Measurements from ENCODE around the gene SPEF1.

GRCh38 chr20:3786665-3787323 lies 5.5 kb upstream of the SPEF1 start, which contains the start of gene CENPB:
- TF ChIP-seq EZH2 (IDR thresholded peaks at IDR 0.05; ENCODE audit: insufficient read depth, poor library complexity, severe bottlenecking) (no peak), EZH2phosphoT487 (IDR thresholded peaks at IDR 0.05; ENCODE audit: insufficient read depth, low read depth) (no peak)

Data from GM23248 (cell line).